ENCODE measurements around the gene DARS1. TPM values are rescaled to one million over a fixed set of nuclear protein-coding genes. Genes with fewer than 3 reads are reported as not detected.

DARS1 gene
- total and polyA plus RNA-seq, 2 of the 13 experiments (the other 11 are each of a cell fraction or from before 2014, with no cell fraction given), result 149 to 230 TPM

DNA sequence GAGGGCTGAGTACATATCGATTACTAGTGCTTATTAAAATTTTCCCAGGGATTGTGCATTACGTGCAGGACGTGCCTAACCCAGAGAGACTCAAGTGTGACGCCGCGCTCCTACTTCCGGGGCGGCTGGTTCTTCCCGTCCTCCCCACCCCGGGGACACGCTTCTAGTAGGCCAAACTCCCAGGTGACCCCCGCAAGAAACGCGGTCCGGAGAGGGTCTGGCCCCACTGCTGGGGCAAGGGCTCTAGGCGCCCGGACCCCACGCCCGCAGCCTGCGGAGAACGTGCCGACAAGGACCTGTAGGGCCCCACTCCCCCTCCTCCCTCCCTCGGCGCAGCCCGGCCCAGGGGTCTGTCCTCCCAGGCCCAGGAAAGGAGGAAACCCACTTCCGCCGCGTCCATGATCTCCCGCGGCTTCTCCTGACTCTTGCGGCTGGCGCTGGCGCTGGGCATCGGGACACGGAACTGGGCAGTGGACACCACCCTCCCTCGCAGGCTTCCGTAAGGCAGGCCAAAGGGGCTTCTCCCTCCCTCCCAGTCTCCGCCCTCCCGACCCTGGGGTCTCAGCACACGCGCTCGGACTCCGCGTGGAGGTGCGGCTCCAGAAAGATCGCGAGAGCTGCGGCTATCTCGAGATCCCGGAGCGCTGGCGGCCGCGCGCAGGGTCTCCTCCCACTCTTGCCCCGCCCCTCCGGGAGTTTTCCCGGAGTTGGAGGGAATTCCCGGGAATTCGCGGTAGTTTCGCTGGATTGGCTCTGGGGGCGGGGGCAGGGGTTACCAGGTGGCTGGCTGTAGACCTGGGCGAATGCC is at the start of gene DARS1 (continued):
- TF ChIP-seq, protein P1, sequence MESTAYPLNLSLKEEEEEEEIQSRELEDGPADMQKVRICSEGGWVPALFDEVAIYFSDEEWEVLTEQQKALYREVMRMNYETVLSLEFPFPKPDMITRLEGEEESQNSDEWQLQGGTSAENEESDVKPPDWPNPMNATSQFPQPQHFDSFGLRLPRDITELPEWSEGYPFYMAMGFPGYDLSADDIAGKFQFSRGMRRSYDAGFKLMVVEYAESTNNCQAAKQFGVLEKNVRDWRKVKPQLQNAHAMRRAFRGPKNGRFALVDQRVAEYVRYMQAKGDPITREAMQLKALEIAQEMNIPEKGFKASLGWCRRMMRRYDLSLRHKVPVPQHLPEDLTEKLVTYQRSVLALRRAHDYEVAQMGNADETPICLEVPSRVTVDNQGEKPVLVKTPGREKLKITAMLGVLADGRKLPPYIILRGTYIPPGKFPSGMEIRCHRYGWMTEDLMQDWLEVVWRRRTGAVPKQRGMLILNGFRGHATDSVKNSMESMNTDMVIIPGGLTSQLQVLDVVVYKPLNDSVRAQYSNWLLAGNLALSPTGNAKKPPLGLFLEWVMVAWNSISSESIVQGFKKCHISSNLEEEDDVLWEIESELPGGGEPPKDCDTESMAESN (CRISPR knock-in tag; conservative IDR thresholded peaks at IDR 0.05), result peak; percentile 96
- TF ChIP-seq MAFF (IDR thresholded peaks at IDR 0.05; ENCODE audit: low read depth, low read length) (no peak; the same call in 1 of the 2 replicates), SRF (IDR thresholded peaks at IDR 0.05; ENCODE audit: low read depth, low read length) (no peak), CC2D1A (CRISPR knock-in tag; IDR thresholded peaks at IDR 0.05) (peak; percentile 96; the same call in 1 of the 2 replicates), NR2F2 (IDR thresholded peaks at IDR 0.05; ENCODE audit: borderline replicate concordance, low read depth) (peak; percentile 49; the same call in 1 of the 2 replicates), ADNP (CRISPR knock-in tag; IDR thresholded peaks at IDR 0.05) (no peak), PAXIP1 (CRISPR knock-in tag; conservative IDR thresholded peaks at IDR 0.05) (peak; percentile 73), GATAD1 (CRISPR knock-in tag; IDR thresholded peaks at IDR 0.05) (peak; percentile 85), E2F2 (CRISPR knock-in tag; IDR thresholded peaks at IDR 0.05; ENCODE audit: borderline replicate concordance) (no peak; the same call in 1 of the 2 replicates), AKNA (CRISPR knock-in tag; IDR thresholded peaks at IDR 0.05; ENCODE audit: borderline replicate concordance) (0 out of 2 replicates have a peak, but pooled peaks have one; percentile 86), SNRNP70 (IDR thresholded peaks at IDR 0.05; ENCODE audit: low read depth, low read length) (no peak), TP53 (CRISPR knock-in tag; conservative IDR thresholded peaks at IDR 0.05) (0 out of 2 replicates have a peak, but pooled peaks have one; percentile 70), ZMYM2 (CRISPR knock-in tag; IDR thresholded peaks at IDR 0.05) (0 out of 2 replicates have a peak, but pooled peaks have one; percentile 54), DR1 (CRISPR knock-in tag; IDR thresholded peaks at IDR 0.05) (peak; percentile 91)
- TF ChIP-seq, protein P2, sequence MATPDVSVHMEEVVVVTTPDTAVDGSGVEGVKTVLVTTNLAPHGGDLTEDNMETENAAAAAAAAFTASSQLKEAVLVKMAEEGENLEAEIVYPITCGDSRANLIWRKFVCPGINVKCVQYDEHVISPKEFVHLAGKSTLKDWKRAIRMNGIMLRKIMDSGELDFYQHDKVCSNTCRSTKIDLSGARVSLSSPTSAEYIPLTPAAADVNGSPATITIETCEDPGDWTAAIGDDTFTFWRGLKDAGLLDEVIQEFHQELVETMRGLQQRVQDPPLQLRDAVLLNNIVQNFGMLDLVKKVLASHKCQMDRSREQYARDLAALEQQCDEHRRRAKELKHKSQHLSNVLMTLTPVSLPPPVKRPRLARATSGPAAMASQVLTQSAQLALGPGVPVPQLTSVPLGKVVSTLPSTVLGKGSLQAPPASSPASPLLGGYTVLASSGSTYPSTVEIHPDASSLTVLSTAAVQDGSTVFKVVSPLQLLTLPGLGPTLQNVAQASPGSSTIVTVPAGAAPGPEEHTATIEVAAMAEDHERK (CRISPR knock-in tag; IDR thresholded peaks at IDR 0.05; ENCODE audit: low read depth), result no peak
